SK-N-SH (cell line): ENCODE data around the gene ARG2. TPM values are rescaled to one million over a fixed set of nuclear protein-coding genes. Genes with fewer than 3 reads are reported as not detected.

Source experiments
- CTCF ChIA-PET: fragments of 300-600, 350-600 bp; formaldehyde crosslinking; extraction: SDS; loops from one replicate; lab custom pipeline; 2021; lab: Yijun Ruan, JAX
- POLR2A ChIA-PET: fragments of 350-600 bp; sonication (Branson Sonifier 250); formaldehyde crosslinking; extraction: SDS; loops from one replicate; lab custom pipeline; 2020; ENCODE audit warnings: antibody characterized with exemption, inconsistent platforms; lab: Yijun Ruan, JAX
- DNase-seq: peaks from one replicate; pipeline ENCODE4 v3.0.0; 2012
- H2AFZ ChIP-seq: fragments of 200-600 bp; sonication (generic); 2 replicates; pipeline ENCODE4 v1.8.1; 2016; ENCODE audit warnings: antibody characterized with exemption, mild to moderate bottlenecking, low read depth
- H3F3A ChIP-seq: fragments of 200-600 bp; sonication (generic); replicated peaks from 2 replicates; pipeline ENCODE3; 2016; ENCODE audit warnings: antibody characterized with exemption, mild to moderate bottlenecking; ENCODE audit not compliant: insufficient read depth
- H3K27ac ChIP-seq, 2 experiments: fragments of 200-500 bp in 1 of 2; fragments of 200-600 bp in 1 of 2; sonication (Bioruptor generic) in 1 of 2; sonication (generic), shearing (Covaris generic) in 1 of 2; 2 replicates each; pipeline versions ENCODE4 v1.5.1 to v1.6.1; 2014 to 2016; ENCODE audit warnings: low read depth in 2 of 2, inconsistent platforms in 1 of 2, low read length in 1 of 2, mild to moderate bottlenecking in 1 of 2, mixed read lengths in 1 of 2
- H3K27me3 ChIP-seq: fragments of 200-600 bp; sonication (generic), shearing (Covaris generic); 2 replicates; pipeline ENCODE4 v1.6.1; 2016; ENCODE audit warnings: mixed run types; ENCODE audit not compliant: insufficient read depth
- H3K36me3 ChIP-seq, 2 experiments: fragments of 200-500 bp in 1 of 2; fragments of 200-600 bp in 1 of 2; sonication (Bioruptor generic) in 1 of 2; sonication (generic) in 1 of 2; replicated peaks in 1 of 2; 2 replicates each; pipeline versions ENCODE3 to v1.5.1; 2014 to 2016; ENCODE audit warnings: low read length in 1 of 2, mild to moderate bottlenecking in 1 of 2; ENCODE audit not compliant: insufficient read depth in 2 of 2, control insufficient read depth in 1 of 2
- H3K4me1 ChIP-seq, 2 experiments: fragments of 200-500 bp in 1 of 2; fragments of 200-600 bp in 1 of 2; sonication (Bioruptor generic) in 1 of 2; sonication (generic), shearing (Covaris generic) in 1 of 2; 2 replicates each; pipeline versions ENCODE4 v1.5.1 to v1.6.1; 2014 to 2016; ENCODE audit warnings: low read depth in 1 of 2, low read length in 1 of 2, mixed run types in 1 of 2; ENCODE audit not compliant: insufficient read depth in 2 of 2, control insufficient read depth in 1 of 2
- H3K4me2 ChIP-seq: fragments of 200-600 bp; sonication (generic), shearing (Covaris generic); 2 replicates; pipeline ENCODE4 v1.6.1; 2017; ENCODE audit warnings: mixed run types
- H3K4me3 ChIP-seq, 2 experiments: fragments of 200-500 bp in 1 of 2; fragments of 200-600 bp in 1 of 2; sonication (Bioruptor generic) in 1 of 2; sonication (generic), shearing (Covaris generic) in 1 of 2; 2 replicates each; pipeline versions ENCODE4 v1.5.1 to v1.8.1; 2014 to 2016; ENCODE audit warnings: low read depth in 2 of 2, inconsistent platforms in 1 of 2, low read length in 1 of 2, mild to moderate bottlenecking in 1 of 2, mixed read lengths in 1 of 2, moderate library complexity in 1 of 2
- H3K79me2 ChIP-seq: fragments of 200-600 bp; sonication (generic); 2 replicates; pipeline ENCODE4 v1.8.1; 2017; ENCODE audit warnings: mild to moderate bottlenecking; ENCODE audit not compliant: insufficient read depth
- H3K9ac ChIP-seq: fragments of 200-600 bp; sonication (generic); 2 replicates; pipeline ENCODE4 v1.6.1; 2017; ENCODE audit warnings: mixed run types
- H3K9me2 ChIP-seq: fragments of 200-600 bp; sonication (generic); 2 replicates; pipeline ENCODE4 v1.6.1; 2017; ENCODE audit warnings: mixed run types
- H3K9me3 ChIP-seq: fragments of 200-600 bp; sonication (generic); 2 replicates; pipeline ENCODE4 v1.6.1; 2017; ENCODE audit warnings: mixed run types, mild to moderate bottlenecking, moderate library complexity
- H4K20me1 ChIP-seq: fragments of 200-600 bp; sonication (generic); 2 replicates; pipeline ENCODE4 v1.6.1; 2017; ENCODE audit warnings: mild to moderate bottlenecking, mixed run types; ENCODE audit not compliant: insufficient read depth
- ELF1 ChIP-seq: IDR thresholded peaks from 2 replicates; pipeline ENCODE4 v1.4.0; 2012
- EP300 ChIP-seq, 2 experiments: IDR thresholded peaks; 2 replicates each; pipeline versions ENCODE4 v1.4.0 to v1.6.1; 2012; ENCODE audit warnings: borderline replicate concordance in 1 of 2, low read depth in 1 of 2, low read length in 1 of 2
- EZH2phosphoT487 ChIP-seq: fragments of 200-600 bp; sonication (generic); IDR thresholded peaks from 2 replicates; pipeline ENCODE4 v1.6.1; 2017; ENCODE audit warnings: low read depth, mixed run types, mild to moderate bottlenecking, antibody characterized with exemption, moderate library complexity, borderline replicate concordance
- FOSL2 ChIP-seq: IDR thresholded peaks from 2 replicates; pipeline ENCODE4 v1.4.0; 2012; ENCODE audit warnings: low read depth, mild to moderate bottlenecking, moderate library complexity, borderline replicate concordance
- JUND ChIP-seq: IDR thresholded peaks from 2 replicates; pipeline ENCODE4 v1.4.0; 2012
- MXI1 ChIP-seq: IDR thresholded peaks from 2 replicates; pipeline ENCODE4 v1.6.1; 2012; ENCODE audit warnings: mild to moderate bottlenecking, low read depth, low read length, improper control_type of control experiment
- NFIC ChIP-seq: IDR thresholded peaks from 2 replicates; pipeline ENCODE4 v1.4.0; 2012; ENCODE audit warnings: borderline replicate concordance
- NRF1 ChIP-seq: IDR thresholded peaks from 2 replicates; pipeline ENCODE4 v1.6.1; 2012; ENCODE audit warnings: low read depth, mild to moderate bottlenecking, low read length
- PBX3 ChIP-seq: IDR thresholded peaks from 2 replicates; pipeline ENCODE4; 2012
- RAD21 ChIP-seq: IDR thresholded peaks from 2 replicates; pipeline ENCODE4 v1.6.1; 2012; ENCODE audit warnings: mild to moderate bottlenecking, low read length
- RCOR1 ChIP-seq: fragments of 150-350 bp; IDR thresholded peaks from 2 replicates; pipeline ENCODE4 v1.6.1; 2017; ENCODE audit warnings: antibody characterized with exemption, low read length
- RFX5 ChIP-seq: IDR thresholded peaks from 2 replicates; pipeline ENCODE4 v1.6.1; 2012; ENCODE audit warnings: mild to moderate bottlenecking, improper control_type of control experiment, low read length
- RXRA ChIP-seq: IDR thresholded peaks from 2 replicates; pipeline ENCODE4 v1.4.0; 2012; ENCODE audit warnings: low read depth, mild to moderate bottlenecking, borderline replicate concordance
- SIN3A ChIP-seq: IDR thresholded peaks from 2 replicates; pipeline ENCODE4 v1.6.1; 2012; ENCODE audit warnings: low read depth, mild to moderate bottlenecking, low read length, moderate library complexity, borderline replicate concordance
- SMC3 ChIP-seq: IDR thresholded peaks from 2 replicates; pipeline ENCODE4 v1.6.1; 2012; ENCODE audit warnings: low read depth, low read length, improper control_type of control experiment
- TCF12 ChIP-seq: IDR thresholded peaks from 2 replicates; pipeline ENCODE4 v1.4.0; 2012
- USF2 ChIP-seq: fragments of 150-350 bp; IDR thresholded peaks from 2 replicates; pipeline ENCODE4 v1.6.1; 2017; ENCODE audit warnings: antibody characterized with exemption, low read length, low read depth, borderline replicate concordance
- WGBS: methylation state at CpG from one replicate; pipeline ENCODE4 v1.1.6; 2017; ENCODE audit warnings: low lambda C conversion rate; 5-methylcytosine and 5-hydroxymethylcytosine counted together
- polyA plus RNA-seq, 3 experiments: library from polyadenylated mRNA; depleted of rRNA; stranded (reverse); fragments of >200 nt; gene quantifications; 2 replicates each; pipeline ENCODE4 v1.2.3, GENCODE V29; 2012

Gene ARG2
- polyA plus RNA-seq, 1 of the 3 experiments (the other 2 are of a cell fraction), result 2.6 TPM

GRCh38 chr14:67679006-67679405 is 59.3 kb downstream of the ARG2 start:
- H3K36me3 ChIP-seq, result peaks cover 32 to 40% of the 10 kb centered on the region in 2 experiments
- H3K4me3 ChIP-seq, result no peak overlapping the region
- no peak overlapping the region for H3K27ac ChIP-seq
- CTCF ChIA-PET, result interaction anchor here (1.0 kb wide), 1 partner anchor 70 kb away, joined by 4 read pairs; no protein-coding TSS in a partner anchor
- TF ChIP-seq EZH2phosphoT487 (no peak), SMC3 (no peak), ELF1 (no peak), MXI1 (no peak), FOSL2 (no peak), RCOR1 (no peak), RAD21 (no peak), NFIC (no peak)
- peaks cover 31% of the 10 kb centered on the region for H3F3A ChIP-seq
- H3K9ac ChIP-seq, result no peak overlapping the region
- H3K9me3 ChIP-seq, result no peaks in the 10 kb centered on the region
- no peak overlapping the region for H3K4me2 ChIP-seq
- H3K27me3 ChIP-seq, result no peaks in the 10 kb centered on the region
- no peaks in the 10 kb centered on the region for H3K9me2 ChIP-seq
- peaks cover 25% of the 10 kb centered on the region for H3K79me2 ChIP-seq
- H2AFZ ChIP-seq, result no peak overlapping the region
- DNase-seq, result no peak
- POLR2A ChIA-PET, result interaction anchor here (0.7 kb wide), 1 partner anchor 105 kb away, joined by 4 read pairs; no protein-coding TSS in a partner anchor
- peaks cover 4 to 8% of the 10 kb centered on the region in 2 experiments; a peak in 2 of 4 replicates for H3K4me1 ChIP-seq
- no peaks in the 10 kb centered on the region for H4K20me1 ChIP-seq
- 98% methylated on average over 2 of the region's 2 CpGs for WGBS

- TF ChIP-seq FOSL2, result peak; percentile 36; the same call in 1 of the 2 replicates
- TF ChIP-seq TCF12, result no peak
- no peak for TF ChIP-seq NRF1
- Histone ChIP-seq H3K9ac (no peak overlapping the region), H3K27ac (peak overlapping the region in 1 of 2 experiments; percentile 46; a peak in 2 of 4 replicates), H3K27me3 (no peaks in the 10 kb centered on the region), H2AFZ (no peak overlapping the region), H3K9me3 (no peaks in the 10 kb centered on the region), H3K4me3 (no peak overlapping the region), H3F3A (peaks cover 34% of the 10 kb centered on the region), H3K4me2 (no peak overlapping the region), H3K79me2 (peaks cover 22% of the 10 kb centered on the region), H4K20me1 (no peaks in the 10 kb centered on the region), H3K36me3 (peaks cover 42 to 51% of the 10 kb centered on the region in 2 experiments), H3K4me1 (peaks cover 4 to 8% of the 10 kb centered on the region in 2 experiments; a peak in 2 of 4 replicates), H3K9me2 (no peaks in the 10 kb centered on the region)
- CTCF ChIA-PET, result interaction anchor here (1.5 kb wide), 1 partner anchor 62 kb away, joined by 6 read pairs; no protein-coding TSS in a partner anchor
- WGBS, result 92% methylated on average over 3 of the region's 3 CpGs
- POLR2A ChIA-PET, result no interaction called here
- DNase-seq, result no peak
Observed at GRCh38 chr14:67680121-67680602, 60.4 kb downstream of the ARG2 start.

GRCh38 chr14:67680941-67681340 is 61.2 kb downstream of the ARG2 start:
- Histone ChIP-seq H3K4me2 (no peak overlapping the region), H4K20me1 (no peaks in the 10 kb centered on the region), H3K9me2 (no peaks in the 10 kb centered on the region), H3K27me3 (no peaks in the 10 kb centered on the region), H3K4me1 (peaks cover 0 to 8% of the 10 kb centered on the region in 2 experiments; a peak in 1 of 4 replicates), H3K9ac (no peak overlapping the region), H3K4me3 (no peak overlapping the region), H2AFZ (no peak overlapping the region), H3K27ac (peak overlapping the region in 1 of 2 experiments; percentile 46; a peak in 2 of 4 replicates), H3K36me3 (peaks cover 44 to 51% of the 10 kb centered on the region in 2 experiments), H3K9me3 (no peaks in the 10 kb centered on the region), H3F3A (peaks cover 31% of the 10 kb centered on the region), H3K79me2 (peaks cover 15% of the 10 kb centered on the region)
- 89% methylated on average over 2 of the region's 2 CpGs for WGBS
- CTCF ChIA-PET, result interaction anchor here (1.5 kb wide), 1 partner anchor 62 kb away, joined by 6 read pairs; no protein-coding TSS in a partner anchor
- POLR2A ChIA-PET, result no interaction called here
- TF ChIP-seq EP300 (IDR thresholded peaks at IDR 0.05; ENCODE audit: borderline replicate concordance in 1 of 2, low read depth in 1 of 2, low read length in 1 of 2) (no peak), PBX3 (no peak), MXI1 (no peak), SIN3A (no peak), USF2 (no peak), FOSL2 (no peak), RFX5 (no peak), JUND (no peak), NFIC (no peak), RXRA (no peak), ELF1 (no peak)
- DNase-seq, result no peak
